Bronchial smooth muscle cell (primary cell): ENCODE data around the gene PPM1E. TPM values are rescaled to one million over a fixed set of nuclear protein-coding genes. Genes with fewer than 3 reads are reported as not detected.

Experiments
- total RNA-seq: library from RNA; depleted of rRNA; stranded (reverse); fragments of >200 nt; gene quantifications from 2 replicates; pipeline ENCODE4 v1.2.1, GENCODE V29; 2014

PPM1E gene
- total RNA-seq = under 0.01 TPM in 1 of 2 replicates, not detected in the other

DNA sequence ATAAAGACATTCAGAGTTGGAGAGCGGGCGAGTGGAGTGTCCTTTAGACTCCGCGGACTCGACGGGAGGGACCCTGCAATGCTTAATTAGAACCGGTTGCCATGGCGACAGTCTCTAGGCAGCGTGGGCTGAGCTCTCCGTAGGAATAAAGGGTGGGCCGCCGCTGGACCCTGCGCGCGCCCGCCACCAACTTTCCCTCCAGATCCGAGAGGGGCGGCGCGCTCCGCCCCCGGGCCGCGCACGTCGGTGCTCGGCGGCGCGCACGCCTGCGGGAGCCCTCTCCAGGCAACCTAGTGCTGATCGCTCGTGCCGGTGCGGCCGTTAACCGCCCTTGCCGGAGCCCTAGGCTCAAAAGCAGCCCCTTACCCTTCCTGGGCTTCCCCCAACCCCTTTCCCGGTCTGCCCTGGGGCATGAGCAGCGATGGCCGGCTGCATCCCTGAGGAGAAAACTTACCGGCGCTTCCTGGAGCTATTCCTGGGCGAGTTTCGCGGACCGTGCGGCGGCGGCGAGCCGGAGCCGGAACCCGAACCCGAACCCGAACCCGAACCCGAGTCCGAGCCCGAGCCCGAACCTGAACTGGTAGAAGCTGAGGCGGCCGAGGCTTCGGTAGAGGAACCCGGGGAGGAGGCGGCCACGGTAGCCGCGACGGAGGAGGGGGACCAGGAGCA, at the start of gene PPM1E:
PPM1E (plus strand) TSS at position 278 of the 669 bp plus-strand sequence.

Other genes with a start within 250 kb of the PPM1E start
- gene MTMR4, start 241.2 kb upstream of the PPM1E start, total RNA-seq = 30.0 and 44.4 TPM in 2 replicates
- under 0.01 TPM in 2 replicates for gene TEX14, start 63.8 kb upstream of the PPM1E start, total RNA-seq
- 18.1 and 21.7 TPM in 2 replicates for gene RAD51C, start 63.3 kb upstream of the PPM1E start, total RNA-seq